ES-I3 (cell line): ENCODE data around the gene EID2.
A peak's percentile ranks its signal among the peaks of the same experiment; 100 is the strongest.

Source experiments
- H3K36me3 ChIP-seq: 2 replicates; pipeline ENCODE4 v1.6.1; 2013; ENCODE audit warnings: mild to moderate bottlenecking, low read length, control low read depth, moderate library complexity; ENCODE audit not compliant: insufficient read depth
- H3K4me1 ChIP-seq: 2 replicates; pipeline ENCODE4 v1.6.1; 2013; ENCODE audit warnings: mild to moderate bottlenecking, control low read depth, low read length; ENCODE audit not compliant: insufficient read depth
- H3K9ac ChIP-seq: 2 replicates; pipeline ENCODE4 v1.6.1; 2013; ENCODE audit warnings: low read depth, mild to moderate bottlenecking, low read length, moderate library complexity
- H3K9me3 ChIP-seq: 2 replicates; pipeline ENCODE4 v1.6.1; 2013; ENCODE audit warnings: mild to moderate bottlenecking, low read length, moderate library complexity; ENCODE audit not compliant: control insufficient read depth, insufficient read depth

The EID2 gene

DNA sequence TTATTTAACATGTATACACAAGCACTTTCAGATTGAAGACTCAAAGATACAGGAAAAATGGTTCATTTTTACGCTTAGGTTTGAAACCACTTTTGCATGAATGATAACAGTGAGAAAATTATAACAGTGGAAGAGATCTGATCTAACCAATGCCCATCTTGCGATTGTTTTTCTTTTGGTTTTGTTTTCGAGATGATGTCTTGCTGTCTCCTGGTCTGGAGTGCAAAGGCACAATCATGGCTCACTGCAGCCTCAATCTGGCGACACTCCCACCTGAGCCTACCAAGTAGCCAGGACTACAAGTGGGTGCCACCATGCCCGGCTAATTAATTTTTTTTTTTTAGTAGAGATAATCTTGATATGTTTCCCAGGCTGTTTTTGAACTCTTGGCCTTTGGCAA is 10.2 kb upstream of the EID2 start:
- no peaks in the 10 kb centered on the region for H3K4me1 ChIP-seq
- H3K36me3 ChIP-seq, result no peaks in the 10 kb centered on the region
- H3K9me3 ChIP-seq, result no peaks in the 10 kb centered on the region
- no peak overlapping the region for H3K9ac ChIP-seq

DNA sequence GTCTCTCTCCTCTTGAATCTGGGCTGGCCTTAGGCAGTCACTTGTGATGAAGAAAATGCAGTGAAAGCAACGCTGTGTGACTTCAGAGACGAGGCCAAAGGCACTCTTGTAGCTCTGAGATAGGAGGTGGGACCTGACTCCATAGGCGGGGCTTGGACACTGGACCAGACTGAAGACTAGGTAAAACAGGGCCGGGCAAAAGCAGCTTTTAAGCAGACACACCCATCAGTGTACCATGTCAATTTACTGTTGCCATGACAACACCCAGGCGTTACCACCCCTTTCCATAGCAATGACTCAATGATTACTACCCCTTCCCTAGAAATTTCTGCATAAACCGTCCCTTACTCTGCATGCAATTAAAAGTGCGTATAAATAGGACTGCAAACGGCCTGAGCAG is 6.6 kb upstream of the EID2 start:
- 0 out of 2 replicates have a peak, but pooled peaks cover 9% of the 10 kb centered on the region for H3K4me1 ChIP-seq
- H3K9ac ChIP-seq, result no peak overlapping the region
- H3K36me3 ChIP-seq, result no peaks in the 10 kb centered on the region
- no peaks in the 10 kb centered on the region for H3K9me3 ChIP-seq

DNA sequence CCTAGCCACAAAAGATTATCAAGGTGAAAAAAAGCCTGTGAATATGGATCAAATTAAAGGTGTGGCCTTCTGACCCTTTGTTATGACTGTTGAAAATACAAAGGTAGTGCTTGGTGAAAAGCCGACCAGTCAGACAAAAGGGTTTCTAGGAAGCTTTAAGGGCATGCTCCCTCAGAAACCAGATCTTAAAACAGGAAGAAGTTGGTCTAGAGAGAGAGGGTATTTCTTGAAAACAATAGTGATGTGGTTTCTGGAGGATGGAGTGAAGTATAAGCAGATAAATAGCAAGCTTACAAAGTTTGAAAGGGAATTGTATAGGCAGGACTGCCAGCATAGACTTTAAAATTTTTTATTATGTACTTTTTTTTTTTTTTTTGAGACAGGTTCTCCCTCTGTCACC is 5.0 kb upstream of the EID2 start:
- 0 out of 2 replicates have a peak, but pooled peaks cover 9% of the 10 kb centered on the region for H3K4me1 ChIP-seq
- no peak overlapping the region for H3K9ac ChIP-seq
- H3K9me3 ChIP-seq, result no peaks in the 10 kb centered on the region
- H3K36me3 ChIP-seq, result no peaks in the 10 kb centered on the region

DNA sequence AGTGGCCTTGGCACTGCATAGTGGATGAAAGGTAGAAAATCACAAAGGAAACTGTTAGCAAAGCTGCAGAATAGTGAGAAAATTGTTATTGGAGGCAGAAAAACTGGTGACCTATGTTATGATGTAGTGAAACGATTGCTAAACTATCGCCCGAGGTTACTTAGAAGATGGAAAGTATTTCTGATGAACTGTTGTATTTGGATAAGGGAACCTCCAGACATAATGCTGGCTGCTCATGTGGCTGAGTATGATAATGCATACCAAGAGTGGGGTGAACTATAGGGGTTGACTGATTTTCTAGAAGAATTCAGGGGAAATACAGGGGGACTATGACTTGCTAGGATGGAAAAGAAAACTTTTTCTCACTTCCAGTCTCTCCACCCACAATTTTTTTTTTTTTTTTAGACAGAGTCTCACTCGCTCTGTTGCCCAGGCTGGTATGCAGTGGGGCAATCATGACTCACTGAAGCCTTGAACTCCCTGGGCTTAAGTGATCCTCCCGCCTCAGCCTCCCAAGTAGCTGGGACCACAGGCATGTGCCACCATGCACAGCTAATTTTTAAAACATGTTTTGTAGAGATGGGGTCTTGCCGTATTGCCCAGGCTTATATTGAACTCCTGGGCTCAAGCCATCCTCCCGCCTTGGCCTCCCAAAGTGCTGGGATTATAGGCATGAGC is 4.4 kb upstream of the EID2 start:
- Histone ChIP-seq H3K4me1 (0 out of 2 replicates have a peak, but pooled peaks cover 9% of the 10 kb centered on the region), H3K9me3 (no peaks in the 10 kb centered on the region), H3K9ac (no peak overlapping the region), H3K36me3 (no peaks in the 10 kb centered on the region)

DNA sequence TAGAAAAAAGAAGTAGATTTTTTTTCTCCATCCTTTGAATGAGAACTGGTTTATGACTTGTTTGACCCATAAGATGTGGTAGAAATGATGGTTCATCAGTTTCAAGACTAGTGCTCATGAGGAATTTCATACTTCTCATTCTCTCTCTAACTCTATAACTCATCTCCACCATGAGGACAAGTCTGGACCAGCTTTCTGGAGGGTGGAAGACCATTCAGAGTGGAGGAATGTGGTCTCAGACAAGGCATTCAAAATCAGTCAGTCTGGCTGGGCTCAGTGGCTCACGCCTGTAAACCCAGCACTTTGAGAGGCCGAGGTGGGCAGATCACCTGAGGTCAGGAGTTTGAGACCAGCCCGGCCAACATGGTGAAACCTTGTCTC is 3.5 kb upstream of the EID2 start:
- no peak overlapping the region for H3K9ac ChIP-seq
- H3K36me3 ChIP-seq, result no peaks in the 10 kb centered on the region
- no peaks in the 10 kb centered on the region for H3K9me3 ChIP-seq
- H3K4me1 ChIP-seq, result peaks cover 10% of the 10 kb centered on the region; the same call in 1 of the 2 replicates

DNA sequence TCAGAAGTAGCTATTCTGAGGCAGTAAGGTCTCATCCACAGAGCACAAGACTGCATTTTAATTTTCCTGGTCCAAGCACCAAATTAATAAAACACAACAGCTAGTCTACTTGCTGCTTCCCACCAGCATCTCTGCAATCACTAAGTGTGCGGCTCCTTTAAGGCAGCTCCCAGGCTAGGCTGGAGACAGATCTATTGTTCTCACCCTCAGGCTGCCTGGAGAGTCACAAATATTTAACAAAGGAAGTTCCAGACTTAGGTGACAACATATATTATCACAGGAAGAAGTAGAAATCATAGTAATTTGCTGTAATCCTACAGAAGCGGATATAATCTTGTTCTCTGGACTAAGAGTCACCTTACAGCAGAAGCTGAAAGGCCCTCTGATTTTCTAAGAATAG is 2.2 kb upstream of the EID2 start:
- H3K9me3 ChIP-seq, result no peaks in the 10 kb centered on the region
- no peak overlapping the region for H3K9ac ChIP-seq
- H3K36me3 ChIP-seq, result no peaks in the 10 kb centered on the region
- H3K4me1 ChIP-seq, result peaks cover 12% of the 10 kb centered on the region; the same call in 1 of the 2 replicates

DNA sequence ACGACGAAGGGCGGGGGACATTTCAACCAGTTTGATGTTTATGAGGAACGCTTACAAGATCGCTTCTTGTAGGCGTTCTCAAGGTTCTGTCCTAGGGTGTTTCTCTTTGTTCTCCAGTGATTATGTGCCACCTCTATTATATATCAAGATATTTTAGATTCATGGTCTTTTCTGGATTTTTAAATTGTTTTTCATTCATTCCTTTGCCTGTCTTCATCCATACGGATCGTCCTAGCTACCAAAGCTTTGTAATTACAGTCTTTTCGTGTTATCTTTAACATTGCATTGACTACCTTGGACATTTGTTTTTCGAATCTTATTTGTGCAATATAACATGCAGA is 342 bp upstream of the EID2 start:
- H3K4me1 ChIP-seq, result peaks cover 12% of the 10 kb centered on the region; the same call in 1 of the 2 replicates
- H3K9ac ChIP-seq, result no peak overlapping the region; the same call in 1 of the 2 replicates
- H3K36me3 ChIP-seq, result no peaks in the 10 kb centered on the region
- no peaks in the 10 kb centered on the region for H3K9me3 ChIP-seq

DNA sequence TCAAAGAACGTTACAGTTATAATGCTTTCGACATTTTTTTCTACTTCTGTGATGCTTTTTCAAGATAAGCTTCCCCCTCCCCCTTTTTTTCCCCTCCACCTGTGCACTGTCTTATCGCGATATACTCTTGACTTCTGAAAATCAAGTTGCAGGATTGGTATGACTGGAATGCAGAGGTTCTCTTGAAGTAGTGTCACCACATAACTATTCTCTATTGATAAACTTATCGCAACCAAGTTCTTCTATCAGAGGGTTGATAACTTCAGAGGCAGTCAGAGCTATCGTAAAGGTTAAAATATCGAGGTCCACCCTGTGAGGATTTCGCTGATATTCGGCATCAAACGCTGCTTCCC is 820 bp downstream of the EID2 start:
- Histone ChIP-seq H3K36me3 (no peaks in the 10 kb centered on the region), H3K9me3 (no peaks in the 10 kb centered on the region), H3K4me1 (peaks cover 12% of the 10 kb centered on the region; the same call in 1 of the 2 replicates), H3K9ac (peak overlapping the region; percentile 91)

DNA sequence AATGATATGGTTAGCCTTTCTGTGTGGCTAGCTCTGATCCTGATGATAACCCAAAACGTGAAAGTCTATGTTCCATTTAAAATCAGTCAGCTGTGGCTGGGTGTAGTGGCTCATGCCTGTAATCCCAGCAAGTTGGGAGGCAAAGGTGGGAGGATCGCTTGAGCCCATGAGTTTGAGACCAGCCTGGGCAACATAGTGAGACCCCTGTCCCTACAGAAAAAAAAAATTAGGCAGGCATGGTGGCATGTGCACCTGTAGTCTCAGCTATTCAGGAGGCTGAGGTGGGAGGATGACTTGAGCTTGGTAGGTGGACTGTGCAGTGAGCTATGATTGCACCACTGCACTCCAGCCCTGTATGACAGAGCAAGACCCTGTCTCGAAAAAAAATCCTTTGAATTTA is 6.2 kb downstream of the EID2 start:
- H3K9me3 ChIP-seq, result no peaks in the 10 kb centered on the region

DNA sequence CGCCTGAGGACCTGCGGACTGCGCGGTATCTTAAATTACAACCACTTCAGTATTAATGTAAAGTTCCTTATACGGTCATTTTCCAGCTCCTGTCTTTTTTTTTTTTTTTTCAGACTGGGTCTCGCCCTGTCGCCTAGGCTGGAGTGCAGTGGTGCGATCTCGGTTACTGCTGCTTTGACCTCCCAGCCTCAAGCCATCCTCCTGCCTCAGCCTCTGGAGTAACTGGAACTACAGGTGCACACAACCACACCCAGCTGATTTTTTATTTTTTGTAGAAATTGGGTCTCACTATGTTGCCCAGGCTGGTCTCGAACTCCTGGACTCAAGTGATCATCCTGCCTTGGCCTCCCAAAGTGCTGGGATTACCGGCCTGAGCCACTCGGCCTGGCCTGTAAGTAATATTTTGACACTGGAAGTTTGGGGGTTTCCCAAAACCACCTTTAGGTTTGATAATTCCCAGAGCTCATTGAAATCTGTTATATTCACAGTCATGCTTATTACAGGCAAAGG is 6.9 kb downstream of the EID2 start:
- Histone ChIP-seq H3K36me3 (no peaks in the 10 kb centered on the region), H3K4me1 (no peaks in the 10 kb centered on the region), H3K9ac (no peak overlapping the region), H3K9me3 (no peaks in the 10 kb centered on the region)

More for the DNA sequence above, 6.2 kb downstream of the EID2 start:
- H3K9ac ChIP-seq, result no peak overlapping the region
- H3K4me1 ChIP-seq, result peaks cover 3% of the 10 kb centered on the region; the same call in 1 of the 2 replicates
- H3K36me3 ChIP-seq, result no peaks in the 10 kb centered on the region

DNA sequence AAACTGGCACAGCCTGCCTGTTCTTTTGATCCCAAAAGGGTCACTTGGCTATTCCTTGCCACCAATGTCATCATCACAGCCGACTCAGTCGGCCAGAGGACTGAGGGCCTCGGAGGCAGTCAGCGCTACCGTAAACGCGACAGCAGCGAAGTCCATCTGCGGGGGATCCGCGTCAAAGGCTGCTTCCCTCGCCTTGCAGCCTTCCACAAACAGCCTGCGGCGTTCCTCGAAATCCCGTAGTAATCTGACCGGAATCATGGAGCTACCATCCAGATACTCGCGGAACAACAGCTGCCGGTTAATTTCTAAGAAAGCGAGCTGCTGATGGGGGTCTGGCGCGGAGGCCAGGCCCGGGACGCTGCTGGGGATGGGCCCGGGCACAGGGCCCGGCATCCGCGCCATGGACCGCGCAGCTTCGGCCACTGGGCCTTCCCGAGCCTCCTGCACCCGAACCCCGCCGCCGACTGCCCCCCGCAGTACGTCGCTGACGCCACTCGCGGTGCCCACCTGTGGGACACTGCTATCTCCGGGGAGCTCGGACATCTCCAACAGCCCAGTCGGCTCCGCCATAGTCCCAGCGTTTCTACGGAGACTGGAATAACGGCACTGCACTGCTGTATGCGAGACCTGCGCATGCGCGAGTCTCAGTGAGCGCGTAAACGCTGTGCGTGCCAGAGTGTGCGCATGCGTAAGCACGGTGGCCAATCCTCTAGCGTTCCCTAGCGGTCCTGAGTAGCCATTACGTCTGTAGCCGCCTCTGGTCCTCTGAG is 7.5 kb downstream of the EID2 start, which contains the start of gene EID2B:
TSS of gene EID2B (minus strand) at position 620 of the 770 bp plus-strand sequence. CDS start at position 570, 50 bp downstream.
- no peaks in the 10 kb centered on the region for H3K9me3 ChIP-seq
- no peaks in the 10 kb centered on the region for H3K4me1 ChIP-seq
- H3K9ac ChIP-seq, result peak within 1 kb of the TSS; percentile 62
- H3K36me3 ChIP-seq, result no peaks in the 10 kb centered on the region

DNA sequence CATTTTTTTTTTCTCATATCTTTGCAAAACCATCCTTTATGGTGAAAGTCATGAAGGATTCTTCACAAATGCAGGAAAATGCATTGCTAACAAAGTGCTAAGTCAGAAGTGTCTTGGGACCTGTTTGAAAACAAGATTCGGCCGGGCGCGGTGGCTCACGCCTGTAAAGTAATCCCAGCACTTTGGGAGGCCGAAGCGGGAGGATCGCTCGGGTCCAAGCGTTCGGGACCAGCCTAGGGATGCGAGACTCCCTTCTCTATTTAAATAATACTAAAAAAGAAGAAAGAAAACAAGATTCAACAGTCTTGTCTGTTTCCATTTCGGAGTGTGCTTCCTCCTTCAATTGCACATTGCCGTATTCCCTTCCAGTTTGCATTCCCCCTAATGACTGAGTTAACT is 8.1 kb downstream of the EID2 start:
- Histone ChIP-seq H3K36me3 (no peaks in the 10 kb centered on the region), H3K4me1 (no peaks in the 10 kb centered on the region)

DNA sequence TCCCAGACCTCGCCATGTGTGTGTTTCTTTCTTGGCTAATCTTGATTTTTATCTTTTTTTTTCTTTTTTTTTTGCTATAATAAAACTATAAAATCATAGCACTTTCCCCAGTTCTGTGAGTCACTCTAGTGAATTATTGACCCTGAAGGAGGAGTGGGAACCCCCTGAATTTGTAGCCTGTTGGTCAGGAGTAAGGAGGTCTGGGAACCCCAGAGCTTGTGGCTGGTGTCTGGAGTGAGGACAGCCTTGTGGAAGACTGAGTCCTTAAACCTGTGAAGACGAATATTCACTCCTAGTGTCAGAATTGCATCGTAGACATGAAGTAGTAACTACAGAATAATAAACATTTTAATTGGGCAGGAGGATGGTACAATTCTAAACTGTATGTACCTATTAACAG is 14.8 kb downstream of the EID2 start:
- H3K4me1 ChIP-seq, result no peaks in the 10 kb centered on the region
- no peak overlapping the region for H3K9ac ChIP-seq
- H3K36me3 ChIP-seq, result peaks cover 6% of the 10 kb centered on the region; the same call in 1 of the 2 replicates
- H3K9me3 ChIP-seq, result no peaks in the 10 kb centered on the region; the same call in 1 of the 2 replicates

More for the DNA sequence above, 8.1 kb downstream of the EID2 start:
- Histone ChIP-seq H3K9ac (peak overlapping the region; percentile 62), H3K9me3 (no peaks in the 10 kb centered on the region)

DNA sequence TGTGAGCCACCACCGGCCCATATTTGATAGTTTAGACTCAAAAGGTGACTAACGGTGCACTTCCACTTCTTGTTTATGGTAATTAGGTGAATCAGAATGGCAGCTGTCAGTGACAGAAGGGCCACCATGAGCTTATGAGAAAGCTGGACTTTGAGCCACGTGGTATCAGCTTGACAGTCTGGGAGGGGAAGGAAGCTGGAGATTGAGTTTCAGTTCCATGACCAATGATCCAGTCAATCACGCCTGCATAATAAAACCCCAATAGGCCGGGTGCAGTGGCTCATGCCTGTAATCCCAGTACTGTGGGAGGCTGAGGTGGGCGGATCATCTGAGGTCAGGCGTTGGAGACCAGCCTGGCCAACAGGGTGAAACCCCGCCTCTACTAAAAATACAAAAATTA is 15.5 kb downstream of the EID2 start:
- H3K4me1 ChIP-seq, result no peaks in the 10 kb centered on the region
- no peak overlapping the region for H3K9ac ChIP-seq
- peaks cover 6% of the 10 kb centered on the region; the same call in 1 of the 2 replicates for H3K36me3 ChIP-seq
- no peaks in the 10 kb centered on the region; the same call in 1 of the 2 replicates for H3K9me3 ChIP-seq
